NCI-H2107 treated with DMSO at 0.1 percent for 48 hours (cell line): Measurements from ENCODE around the gene MCFD2.

Experiments
- DNase-seq: peaks from one replicate; lab custom pipeline; 2025; ENCODE audit not compliant: unreplicated experiment; lab: John Stamatoyannopoulos, UW

MCFD2 gene

DNA sequence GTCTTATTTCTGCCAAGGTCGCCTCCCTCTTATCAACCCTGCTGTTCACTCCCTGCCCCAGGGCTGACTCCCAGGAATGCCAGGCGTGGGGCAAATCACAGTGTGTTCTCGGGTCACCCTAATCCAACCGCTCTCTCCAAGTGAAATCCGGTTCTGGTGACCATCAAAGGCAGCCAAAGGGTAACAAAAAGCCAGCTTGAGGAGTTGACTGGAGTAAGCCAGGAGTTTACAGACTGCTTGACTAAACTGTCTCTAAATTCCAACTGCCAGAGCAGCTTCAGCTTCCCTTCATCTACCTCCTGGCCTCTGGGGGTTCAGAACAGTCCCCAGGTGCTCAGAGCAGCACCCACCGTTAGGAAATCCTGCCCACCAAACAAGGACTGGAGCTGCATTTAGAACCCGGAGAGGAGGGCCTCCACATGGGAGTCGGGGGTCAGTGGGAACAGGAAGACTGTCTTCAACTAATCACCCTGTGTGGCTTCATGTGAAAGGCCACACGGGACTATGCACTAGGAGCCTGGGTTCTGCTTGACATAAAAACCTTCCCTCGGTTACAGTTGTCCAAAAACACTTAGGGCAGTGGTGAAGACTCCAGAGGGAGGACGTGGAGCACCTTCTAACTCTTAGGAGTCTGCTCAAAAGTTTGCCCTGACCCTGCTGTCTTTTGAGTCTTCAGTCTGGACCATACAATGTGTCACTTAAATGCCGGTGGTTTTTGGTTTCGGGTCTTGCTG is 24.2 kb upstream of the MCFD2 start:
- DNase-seq, result no peak

DNA sequence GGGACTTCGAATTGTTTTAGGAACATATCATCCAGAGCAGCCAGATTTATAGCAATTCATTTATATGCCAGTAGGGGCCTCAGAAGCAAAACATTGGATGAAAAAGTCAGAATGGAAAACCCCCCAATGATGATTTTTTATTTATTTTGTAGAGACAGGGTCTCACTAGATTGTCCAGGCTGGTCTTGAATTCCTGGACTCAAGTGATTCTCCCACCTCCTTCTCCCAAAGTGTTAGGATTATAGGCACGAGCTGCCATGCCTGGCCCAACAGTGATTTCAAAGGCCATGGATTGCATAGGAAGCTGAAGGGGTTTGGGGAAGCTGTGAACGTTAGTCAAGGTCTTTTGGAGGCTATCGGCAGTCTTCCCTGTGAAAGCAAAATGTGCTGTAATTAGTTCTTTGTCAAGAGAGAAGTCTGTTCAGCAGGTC is 21.9 kb upstream of the MCFD2 start:
- no peak for DNase-seq

DNA sequence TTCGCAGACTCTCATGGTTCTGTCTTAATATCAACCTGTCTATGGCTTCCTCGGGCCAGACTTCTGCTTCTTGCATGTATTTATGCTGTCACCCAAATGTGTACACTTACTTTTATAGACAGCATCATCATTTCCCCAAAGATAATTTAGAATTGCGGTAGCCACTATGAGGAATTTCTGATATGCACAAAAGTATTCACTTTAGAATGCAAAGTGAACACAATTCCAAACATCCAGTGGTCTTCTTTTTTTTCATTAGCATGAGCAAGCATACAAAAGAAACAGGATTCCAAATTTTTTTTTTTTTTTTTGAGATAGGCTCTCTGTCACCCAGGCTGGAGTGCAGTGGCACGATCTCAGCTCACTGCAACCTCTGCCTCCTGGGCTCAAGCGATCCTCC is 21.0 kb upstream of the MCFD2 start:
- DNase-seq, result no peak

DNA sequence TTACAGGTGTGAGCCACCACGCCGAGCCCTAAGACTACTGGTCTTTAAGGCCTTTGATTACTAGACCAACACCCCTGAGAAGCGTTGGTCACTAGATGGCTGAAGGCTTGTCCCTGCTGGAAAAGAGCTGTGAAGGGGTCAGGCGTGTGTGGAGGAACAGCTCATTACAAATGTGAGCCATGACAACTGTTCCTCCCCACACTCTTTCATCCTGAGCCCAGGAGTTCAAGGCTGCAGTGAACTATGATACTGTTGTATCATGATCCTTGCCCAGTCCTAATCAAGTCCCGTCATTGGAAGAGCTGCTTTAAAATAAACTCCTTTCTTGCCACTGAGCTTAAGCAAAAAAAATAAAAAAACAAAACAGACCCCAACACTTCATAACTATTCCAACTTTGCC is 19.5 kb upstream of the MCFD2 start:
- DNase-seq, result no peak

DNA sequence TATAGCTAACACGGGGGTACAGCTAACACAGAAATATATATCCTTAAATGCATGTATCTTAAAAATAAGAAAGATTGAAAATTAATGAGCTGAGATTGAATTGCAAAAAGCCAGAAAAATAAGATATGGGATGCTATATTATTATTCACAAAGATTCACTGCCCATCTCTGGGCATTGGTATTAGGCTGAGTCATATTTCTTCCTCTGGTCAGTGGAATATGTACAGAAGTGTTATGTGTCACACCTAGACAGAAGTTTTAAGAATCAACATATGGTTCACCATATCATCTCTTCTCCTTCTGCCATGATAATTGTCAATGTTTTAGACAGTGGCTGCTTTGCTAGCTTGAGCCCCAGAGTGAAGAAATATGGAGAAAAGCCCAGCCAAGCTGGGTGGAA is 14.0 kb upstream of the MCFD2 start:
- no peak for DNase-seq

DNA sequence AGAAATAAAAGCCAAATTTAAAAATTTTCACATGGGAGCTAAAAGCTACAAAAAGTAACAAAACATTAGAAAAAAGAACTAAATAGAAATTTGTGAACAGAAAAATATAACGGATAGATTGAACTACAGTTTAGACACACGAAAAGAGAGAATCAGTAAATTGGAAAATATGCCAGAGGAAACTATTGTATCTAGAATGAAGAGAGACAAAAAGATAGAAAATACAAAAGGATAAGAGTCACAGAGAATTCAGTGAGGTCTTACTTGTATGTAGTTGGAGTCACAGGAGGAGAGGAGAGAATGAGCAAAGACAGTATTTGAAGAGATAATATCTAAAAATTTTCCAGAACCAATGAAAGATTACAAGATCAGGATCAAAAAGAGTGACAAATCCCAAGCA is 11.3 kb upstream of the MCFD2 start:
- DNase-seq, result no peak

DNA sequence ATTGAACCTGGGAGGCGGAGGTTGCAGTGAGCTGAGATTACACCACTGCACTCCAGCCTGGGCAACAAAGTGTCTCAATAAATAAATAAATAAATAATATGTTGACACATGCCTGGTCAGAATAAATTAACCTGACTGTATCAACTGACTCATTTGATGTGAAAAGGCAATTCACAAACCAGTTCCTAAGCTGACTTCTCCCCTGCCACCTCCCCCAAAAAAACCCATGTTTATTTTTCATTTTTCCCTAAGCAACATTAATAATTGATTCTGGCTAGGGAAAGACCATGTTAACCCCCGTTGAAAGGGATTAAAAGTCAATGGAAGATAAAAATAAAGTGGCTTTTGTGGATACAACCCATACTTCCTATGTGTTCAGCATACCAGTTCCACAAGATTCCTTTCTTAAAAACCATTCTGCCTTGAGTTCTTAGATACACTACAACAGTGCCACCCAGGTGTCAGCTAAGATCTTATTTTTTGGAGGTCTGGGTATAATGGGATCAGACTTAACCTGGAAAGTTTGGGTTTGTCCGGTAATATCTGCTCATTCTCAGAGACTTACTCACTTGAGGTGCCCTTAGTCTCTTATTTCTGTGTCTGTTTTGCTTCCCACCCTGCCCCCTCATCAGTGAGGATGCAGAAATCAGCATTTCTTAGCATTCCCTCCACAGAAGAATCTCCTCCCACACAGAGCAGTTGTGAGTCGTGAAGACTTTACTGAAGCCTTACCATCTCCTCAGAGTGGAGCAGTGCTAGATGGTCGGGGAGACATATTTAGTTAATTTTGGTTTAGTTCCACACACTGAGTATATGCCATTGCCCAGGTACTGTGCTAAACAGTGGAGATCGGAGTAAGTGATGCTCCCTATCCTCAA is 10.1 kb upstream of the MCFD2 start:
- no peak for DNase-seq

DNA sequence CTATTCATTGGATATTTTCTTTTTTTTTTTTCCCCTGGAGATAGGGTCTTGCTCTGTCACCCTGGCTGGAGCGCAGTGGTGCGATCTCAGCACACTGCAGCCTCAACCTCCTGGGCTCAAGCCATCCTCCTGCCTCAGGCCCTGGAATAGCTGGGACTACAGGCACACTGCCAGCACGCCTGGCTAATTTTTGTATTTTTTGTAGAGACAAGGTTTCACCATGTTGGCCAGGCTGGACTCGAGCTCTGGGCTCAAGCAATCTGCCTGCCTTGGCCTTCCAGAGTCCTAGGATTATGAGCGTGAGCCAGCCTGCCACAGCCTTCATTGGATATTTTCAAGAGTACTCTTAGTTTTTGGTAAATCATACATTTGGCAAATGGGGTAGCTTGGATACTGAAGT is 9.0 kb upstream of the MCFD2 start:
- DNase-seq, result no peak

DNA sequence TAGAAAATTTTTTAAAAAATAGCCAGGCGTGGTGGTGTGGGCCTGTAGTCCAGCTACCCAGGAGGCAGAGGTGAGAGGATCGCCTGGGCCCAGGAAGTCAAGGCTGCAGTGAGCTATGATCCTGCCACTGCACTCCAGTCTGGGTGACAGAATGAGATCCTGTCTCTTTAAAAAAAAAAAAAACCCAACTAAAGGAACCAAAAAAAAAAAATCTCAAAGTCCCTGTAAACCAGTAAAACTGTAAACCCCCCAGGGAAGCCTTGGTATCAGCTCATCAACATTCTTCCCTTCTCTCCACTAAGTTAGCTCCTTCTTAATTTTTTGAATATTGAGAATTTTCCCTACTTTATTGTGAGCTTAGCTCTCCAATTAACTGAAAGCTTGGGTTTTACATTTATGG is 8.4 kb upstream of the MCFD2 start:
- no peak for DNase-seq

DNA sequence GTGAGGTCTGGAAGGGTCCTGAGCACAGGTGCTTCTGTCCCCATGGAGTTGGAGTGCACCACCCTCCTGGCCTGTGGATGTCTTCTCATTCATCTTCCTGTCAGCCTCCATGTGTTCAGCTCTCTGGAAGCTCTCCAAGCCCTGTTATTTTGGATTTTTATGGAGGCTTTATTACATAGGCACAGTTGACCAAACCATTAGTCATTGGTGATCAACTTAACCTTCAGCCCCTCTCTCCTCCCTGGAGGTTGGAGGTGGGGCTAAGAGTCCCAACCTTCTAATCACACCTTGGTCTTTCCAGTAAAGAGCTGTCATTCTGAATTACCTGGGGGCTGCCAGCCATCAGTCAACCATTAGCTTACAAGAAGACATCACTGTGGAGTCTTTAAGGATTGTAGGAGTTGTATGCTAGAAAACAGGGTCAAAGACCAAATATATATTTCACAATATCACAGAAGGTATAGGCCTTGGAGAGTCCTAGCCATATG is 7.5 kb upstream of the MCFD2 start:
- DNase-seq, result no peak

DNA sequence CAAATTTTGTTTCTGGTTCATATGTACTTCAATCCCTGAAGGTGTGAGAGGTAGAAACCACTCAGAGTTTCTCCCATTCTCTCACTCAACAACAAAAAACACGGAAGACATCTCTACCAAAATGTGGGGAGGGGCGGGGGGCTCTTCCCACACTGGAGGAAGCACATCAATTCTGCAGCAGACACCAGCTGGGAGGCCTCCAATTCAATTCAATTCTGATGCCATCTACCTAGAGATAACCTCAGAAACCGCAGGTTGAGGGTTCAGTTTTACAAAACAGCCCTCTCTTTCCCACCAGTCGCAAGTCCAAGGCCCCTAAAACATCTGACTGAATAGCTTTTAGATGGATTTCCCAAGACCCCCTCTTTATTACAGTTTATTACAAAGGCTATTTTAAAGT is 7.0 kb upstream of the MCFD2 start:
- no peak for DNase-seq

DNA sequence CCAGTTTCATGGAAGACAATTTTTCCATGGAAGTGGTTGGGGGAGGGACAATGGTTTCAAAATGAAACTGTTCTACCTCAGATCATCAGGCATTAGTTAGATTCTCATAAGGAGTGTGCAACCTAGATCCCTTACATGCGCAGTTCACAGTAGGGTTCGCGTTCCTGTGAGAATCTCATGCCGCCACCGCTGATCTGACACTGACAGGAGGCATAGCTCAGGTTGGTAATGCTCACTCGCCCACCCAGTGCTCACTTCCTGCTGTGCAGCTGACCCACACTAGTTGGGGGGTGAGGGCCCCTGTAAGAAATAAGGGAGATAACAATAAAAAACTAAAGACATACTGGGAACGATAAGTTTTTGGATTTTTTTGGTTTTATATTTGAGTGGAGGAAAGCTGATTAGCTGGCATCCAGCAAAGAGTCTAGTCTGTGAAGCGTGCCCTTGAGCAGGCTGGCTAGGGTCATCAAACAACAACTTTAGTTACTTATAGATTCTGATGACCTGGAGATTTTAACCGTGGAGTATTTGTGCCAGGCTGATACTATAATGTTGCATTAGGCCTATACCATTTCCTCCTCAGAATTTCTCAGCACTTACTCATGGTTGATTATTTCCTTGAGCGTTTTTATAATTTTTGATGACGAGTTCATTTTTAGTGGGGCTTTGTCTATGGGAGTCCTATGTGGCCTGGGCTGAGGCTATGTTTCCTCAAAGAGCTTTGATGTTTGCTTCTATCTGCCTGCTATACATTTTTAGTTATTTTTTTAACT is 6.3 kb upstream of the MCFD2 start:
- DNase-seq, result no peak

DNA sequence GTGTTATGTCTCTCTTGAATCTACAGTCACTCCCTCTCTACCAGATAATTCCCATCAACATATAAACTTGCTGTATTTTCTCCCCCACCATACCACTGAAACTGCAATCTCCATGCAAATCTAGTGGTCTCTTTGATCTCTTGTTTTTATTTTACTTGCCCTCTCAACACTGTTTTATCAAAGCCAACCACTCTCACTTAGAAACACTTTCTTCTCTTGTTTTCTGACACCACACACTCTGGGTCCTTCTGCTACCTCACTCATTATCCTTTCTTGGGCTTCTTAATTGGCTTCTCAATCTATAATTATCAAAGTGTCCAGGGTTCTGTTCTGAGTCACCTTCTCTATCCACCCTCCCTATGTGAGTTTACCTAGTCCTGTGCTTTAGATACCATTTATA is 2.0 kb upstream of the MCFD2 start:
- no peak for DNase-seq

DNA sequence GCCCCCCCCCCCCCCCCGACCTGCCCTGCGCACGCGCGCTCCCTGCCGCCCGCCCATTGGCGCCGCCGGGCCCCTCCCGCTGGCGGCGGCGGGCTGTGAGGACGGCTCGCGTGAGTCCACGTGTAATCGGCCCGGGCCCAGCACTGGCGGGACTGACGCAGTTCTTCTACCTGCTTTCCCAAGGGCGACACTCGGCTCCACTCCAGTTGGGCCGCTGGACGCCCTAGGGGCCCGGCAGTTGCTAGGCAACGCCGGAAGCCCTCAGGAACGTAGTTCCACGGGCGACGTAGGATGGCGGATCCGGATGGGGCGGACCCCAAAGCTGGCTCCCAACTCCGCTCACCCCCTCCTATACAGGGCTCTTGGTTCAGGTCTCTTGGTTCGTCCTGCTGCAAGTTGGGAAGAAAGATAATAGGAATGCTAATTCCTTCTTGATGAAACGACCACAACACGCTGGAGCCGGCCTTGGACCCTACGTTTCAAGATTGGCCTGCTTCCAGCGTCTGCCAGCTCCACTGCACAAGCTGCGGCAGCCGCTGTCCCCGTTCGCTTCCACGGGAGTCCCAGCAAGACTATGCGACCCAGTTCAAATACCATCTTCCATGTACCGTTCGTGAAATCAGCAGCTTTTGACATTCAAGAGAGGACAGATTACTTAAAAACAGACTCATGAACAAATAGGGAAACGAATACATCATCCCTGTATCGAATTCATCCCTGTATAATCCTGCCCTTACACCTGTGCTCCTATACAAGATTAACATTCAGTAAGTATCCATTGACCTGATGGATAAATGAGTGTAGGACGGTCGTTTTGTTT is 415 bp upstream of the MCFD2 start:
- peak; percentile 63 for DNase-seq

DNA sequence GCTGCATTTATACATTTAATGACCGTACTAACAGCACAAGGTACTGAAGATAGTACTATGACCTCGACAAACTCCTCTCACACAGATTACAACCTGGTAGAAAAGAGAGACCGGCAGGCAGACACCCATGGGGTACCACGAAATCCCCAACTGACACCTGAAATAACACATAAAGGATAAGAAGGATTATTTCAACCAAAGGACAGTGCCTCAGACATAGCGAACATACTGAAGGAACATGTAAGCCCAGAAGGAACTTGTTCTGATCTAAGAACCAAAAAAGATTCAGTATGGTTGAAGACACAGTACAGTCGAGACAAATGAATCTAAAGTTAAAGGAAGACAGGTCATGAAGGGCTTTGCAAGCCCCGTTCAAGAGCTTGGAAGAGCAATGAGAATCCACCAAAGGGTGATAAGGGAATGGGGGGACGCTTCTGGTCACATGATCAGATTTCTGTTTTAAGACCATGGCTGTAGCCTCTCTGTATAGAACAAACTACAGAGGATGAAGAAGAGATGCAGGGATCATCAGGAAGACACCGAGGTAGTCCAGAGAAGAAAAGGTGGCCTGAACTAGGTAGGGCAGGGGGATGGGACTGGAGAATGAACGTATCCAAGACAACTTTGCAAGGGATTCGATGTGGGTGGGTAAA is 902 bp downstream of the MCFD2 start:
- no peak for DNase-seq

DNA sequence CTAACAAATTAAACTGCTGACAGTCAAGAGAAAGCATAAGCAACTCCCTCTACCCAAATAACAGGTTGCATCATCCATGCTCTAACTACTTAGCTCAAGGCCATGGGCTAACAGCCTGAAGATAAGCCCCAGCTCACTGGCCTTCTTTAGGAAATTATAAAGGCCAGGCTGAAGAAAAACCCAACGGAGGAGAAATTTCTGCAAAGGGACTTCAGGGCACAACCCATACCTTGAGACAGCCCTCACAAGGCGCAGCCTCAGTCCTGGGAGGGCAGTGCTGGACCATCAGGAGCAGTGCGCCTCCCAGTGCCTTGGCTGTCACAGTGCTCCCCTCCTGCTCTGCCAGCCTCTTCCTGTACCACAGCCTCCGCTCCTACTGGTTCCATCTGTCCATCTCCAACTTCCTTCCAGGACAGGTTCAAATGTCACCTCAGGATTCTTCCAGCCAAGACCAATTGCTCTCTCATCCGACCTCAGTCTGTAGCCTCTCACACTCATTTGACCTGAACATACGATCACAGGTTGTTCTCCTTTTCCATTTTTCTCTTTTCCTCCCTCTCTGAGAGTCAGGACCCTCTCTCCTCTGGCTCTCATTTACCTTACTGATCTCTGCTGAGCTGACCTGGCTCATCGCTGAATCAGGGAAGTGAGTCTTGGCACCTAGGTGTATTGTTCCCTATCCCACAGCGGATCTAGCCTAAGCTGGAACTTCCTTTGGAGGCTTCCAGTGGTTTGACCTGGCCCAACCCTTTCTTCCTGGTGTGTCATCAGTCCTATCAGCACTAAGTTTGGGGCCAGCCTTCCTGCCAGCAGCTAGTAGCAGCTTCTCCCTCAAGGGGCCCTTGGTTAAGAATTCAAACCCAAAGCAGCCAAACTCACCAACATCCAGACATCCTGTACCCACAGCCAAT is 1.9 kb downstream of the MCFD2 start:
- DNase-seq, result no peak

DNA sequence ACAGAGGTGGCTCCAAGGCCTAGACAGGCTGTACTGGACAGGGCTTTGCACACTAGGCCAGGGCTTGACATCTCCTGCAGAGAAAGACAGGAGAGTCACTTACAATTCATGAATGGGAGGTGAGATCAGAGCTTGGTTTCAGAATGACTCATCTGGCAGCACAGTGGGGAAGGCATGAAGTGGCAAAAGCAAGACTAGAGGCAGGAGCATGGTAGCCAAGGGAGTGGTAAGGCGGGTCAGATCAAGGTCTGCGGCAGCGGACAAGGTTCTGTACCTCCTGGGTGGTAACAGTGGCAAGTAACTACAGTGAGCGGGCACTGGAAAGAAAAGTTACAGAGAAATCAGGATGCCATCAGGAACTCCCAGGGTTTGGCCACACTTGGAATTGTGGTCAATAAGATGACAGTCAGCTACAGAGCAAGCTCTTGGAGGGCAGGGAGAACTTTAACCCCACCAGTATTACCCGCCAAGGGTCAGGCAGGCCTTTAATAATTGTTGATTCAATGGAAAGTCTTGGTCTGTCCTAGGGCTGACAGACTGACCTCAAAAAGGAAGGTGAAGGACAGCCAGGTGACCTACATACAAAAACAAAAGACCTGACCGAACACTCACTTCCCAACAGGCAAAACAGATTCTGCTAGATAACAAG is 5.7 kb downstream of the MCFD2 start:
- DNase-seq, result no peak

DNA sequence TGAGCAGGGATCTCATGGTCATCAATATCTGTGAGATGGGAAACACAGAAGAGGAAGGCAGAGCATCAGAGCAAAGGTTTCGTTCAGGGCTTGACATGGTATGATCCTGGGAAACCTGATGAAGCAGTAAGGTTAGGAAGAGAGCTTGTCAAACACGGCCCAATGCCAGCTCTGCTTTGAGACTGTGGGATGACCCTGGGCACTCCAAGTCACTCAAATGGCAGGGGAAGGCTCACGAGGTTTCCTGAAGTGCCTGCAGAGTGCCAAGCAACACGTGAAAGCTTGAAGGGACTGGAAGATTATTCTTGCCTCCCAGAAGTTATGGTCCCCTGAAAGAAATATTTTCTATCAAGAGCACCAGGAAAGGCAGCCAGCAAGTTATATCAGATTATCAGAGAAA is 6.5 kb downstream of the MCFD2 start:
- DNase-seq, result no peak
